Activated CD4-positive, alpha-beta T cell treated with anti-CD3 and anti-CD28 coated beads, Interleukin-2, Interleukin-6, amounts not matched to agents 100 ng/mL and 50 ng/mL, durations not matched to agents 16 hours and 8 hours (primary cell): Measurements from ENCODE around the gene BCOR.
A peak's percentile ranks its signal among the peaks of the same experiment; 100 is the strongest.

Experiments used
- DNase-seq: peaks from one replicate; pipeline ENCODE4 v3.0.0-alpha.2; 2020

BCOR gene

DNA sequence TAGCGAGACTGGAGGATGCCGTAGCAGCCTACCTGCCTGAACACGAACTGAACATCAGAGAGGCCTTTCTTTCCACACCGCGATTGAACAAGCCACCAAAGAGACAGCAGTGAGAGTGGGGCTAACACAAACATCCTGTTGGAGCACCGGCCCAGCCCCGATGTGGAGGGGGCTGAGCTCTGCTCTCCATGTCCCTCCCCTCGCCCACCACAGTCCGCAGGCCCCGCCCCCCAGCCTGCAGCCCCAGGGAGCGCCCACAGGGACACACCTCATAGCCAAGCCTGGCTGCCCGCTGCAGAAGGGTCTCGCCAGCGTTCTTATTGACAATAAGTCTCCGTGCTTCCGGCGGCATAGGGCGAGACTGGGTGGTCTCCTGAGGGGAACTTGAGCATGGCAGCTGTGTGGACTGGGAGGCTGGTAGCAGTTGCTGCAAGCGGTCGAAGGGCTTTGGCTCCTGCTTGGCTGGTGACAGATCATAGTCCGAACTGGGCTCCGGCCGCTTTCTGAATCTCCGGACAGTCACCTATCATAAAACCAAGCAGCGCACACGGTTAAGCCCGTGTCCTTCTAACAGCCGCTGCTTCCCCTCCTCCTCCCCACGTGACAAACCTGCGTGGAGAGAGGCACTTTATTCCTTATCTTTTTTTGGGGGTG is 35.8 kb downstream of the BCOR start:
- no peak for DNase-seq

DNA sequence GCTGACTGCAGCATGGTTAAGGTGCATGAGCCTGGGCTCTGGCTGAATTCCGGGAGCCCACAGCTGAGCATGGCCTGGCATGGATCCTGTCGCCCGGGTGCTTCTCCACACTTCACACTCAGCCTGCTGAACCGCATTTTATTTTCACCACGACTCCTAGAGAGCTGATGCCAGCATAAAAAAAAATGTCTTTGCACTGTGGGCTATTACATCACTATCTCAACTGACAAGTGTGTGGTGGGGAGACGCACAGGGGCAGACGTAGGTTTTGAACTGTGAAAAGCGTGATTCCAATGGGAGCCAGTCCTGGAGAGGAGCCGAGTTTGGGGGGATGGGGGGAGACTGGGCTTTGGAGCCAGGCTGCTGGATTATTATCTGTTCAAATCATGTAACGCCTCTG is 36.8 kb downstream of the BCOR start:
- DNase-seq, result no peak

DNA sequence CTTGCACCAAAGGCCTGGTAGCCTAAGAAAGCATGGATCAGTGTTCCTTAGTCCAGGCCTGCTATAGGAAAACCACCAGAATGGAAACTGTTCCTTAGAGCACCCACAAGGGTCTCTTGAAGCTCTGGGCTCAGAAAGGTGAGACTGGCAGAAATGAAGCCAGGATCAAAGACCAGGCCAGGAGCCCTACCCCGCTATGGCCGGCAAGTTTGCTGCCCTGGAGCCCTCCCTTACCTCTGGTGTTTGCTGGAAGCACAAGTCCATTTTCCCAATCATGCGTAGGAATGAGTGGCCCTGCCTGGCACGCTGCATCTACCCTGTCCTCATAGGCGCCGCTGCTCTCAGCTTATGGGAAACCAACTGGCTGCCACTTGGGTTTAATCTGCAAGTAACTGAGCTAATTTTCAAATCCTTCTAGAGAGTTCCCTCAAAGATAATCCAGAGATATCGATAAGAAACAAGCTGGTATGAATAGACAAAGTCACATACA is 37.4 kb downstream of the BCOR start:
- DNase-seq, result no peak

DNA sequence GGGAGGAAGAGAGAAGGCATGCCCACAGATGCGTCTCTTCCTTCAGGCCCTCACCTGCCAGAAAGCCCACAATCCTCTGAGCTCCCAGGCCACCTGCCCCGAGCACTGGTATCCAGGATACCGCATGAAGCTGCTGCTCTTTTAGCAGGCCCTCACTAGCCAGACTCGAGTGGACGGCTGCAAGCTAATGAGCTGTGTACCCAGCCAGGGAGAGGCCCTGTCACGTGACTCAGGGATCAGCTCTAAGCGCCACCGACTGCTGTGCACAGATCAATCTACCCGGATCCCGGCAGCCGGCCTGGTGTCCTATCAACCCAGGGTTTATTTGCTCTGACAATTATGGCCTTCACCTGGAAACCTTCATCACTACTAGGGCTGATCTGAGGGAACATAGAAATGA is 39.0 kb downstream of the BCOR start:
- DNase-seq, result no peak

- DNase-seq, result no peak
These were observed 40.4 kb downstream of the BCOR start for GRCh38 chrX:40057405-40057804.

DNA sequence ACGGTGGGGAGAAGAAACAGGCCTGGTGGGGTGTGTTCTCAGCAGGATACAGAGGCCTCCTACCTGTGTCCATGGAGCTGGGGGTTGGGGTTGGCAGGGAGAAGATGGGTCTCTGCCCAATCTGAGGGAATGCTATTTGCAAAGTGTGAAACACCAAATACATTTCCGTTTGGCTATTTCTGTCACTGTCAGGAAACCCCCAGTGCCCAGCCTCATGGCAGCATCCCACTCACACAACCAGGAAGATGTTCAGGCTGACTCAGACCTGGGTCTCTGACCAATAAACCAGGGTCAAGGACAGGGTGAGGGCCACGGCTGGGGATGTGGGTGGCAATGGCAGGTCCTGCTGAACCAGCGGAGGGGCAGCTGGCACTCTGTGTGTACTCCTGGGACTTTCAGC is 41.3 kb downstream of the BCOR start:
- no peak for DNase-seq

DNA sequence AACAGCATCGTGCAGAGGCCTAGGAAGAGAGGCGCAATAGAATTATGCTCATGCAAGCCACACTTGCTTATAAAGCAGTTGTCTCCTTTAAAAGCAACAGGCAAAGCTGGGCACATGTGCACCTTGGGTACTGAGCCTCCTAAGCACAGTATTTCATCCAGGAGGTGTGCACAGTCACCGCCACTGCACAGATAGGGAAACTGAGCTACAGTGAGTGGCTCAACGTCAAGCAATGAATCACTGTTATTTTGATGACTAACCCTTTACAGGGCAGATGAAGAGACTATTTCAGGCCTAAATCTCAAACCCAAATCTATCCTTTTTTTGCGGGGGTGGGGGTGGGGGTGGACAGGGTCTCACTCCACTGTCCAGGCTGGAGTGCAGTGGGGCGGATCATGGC is 42.3 kb downstream of the BCOR start:
- DNase-seq, result no peak

GRCh38 chrX:40054793-40055192 is 43.0 kb downstream of the BCOR start:
- DNase-seq, result no peak

DNA sequence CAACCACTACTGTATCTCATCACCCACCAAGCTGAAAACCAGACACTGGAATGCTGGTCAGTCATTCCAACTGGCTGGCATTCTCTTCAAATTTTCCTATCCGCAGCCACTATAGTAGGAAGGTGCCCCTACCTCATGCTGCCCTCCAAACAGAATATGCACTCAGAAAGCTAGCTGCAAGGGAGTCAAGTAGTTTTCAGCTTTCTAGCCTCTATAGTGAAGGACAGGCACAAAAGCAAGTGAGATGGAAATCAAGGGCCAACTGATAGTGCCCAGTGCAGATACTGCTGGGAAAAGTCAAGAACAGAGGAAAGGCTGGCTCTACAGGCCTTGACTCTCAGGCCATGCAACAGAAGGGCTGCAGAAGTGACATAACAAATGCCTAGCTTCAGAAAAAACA is 47.2 kb downstream of the BCOR start:
- DNase-seq, result no peak

DNA sequence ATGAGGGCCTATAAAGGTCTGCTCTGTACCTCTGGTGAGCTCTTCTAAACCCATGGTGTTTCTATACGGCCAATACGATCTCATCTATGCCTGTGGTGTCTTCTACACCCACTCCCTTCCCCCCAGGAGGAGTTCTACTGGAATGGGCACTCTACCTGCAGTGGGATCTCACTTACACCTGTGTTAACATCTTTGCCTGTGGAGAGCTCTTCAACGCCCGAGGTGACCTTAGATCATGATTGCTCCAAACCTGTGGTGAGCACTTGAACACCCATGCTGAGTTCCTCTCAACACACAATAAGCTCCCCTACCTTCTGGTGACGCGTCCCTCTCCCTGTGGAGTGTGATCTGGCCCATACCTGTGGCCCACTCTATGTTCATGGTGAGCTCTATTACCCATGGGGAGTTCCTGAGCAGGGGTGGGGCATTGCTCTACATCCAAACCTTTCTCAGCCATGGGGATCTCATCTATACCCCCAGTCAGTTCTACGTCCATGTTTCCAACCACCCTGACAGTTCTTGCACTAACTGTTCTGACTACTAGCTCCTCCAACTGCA is 48.6 kb downstream of the BCOR start:
- no peak for DNase-seq

GRCh38 chrX:40047485-40047884 is 50.3 kb downstream of the BCOR start:
- no peak for DNase-seq

DNA sequence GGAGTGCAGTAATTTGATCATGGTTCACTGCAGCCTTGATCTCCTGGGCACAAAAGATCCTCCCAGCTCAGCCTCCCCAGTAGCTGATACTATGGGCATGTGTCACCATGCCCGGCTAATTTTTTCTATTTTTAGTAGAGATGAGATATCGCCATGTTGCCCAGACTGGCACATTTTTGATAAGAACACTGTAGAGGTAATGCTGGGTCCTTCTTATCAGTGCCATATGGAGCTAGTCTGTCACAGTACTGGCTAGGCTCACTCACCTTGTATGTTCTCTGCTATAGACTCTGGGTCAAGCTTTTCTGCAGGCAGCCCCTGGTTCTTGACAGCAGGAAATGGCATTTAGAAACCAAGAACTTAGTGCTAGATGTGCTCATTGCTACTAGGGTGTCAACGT is 53.9 kb downstream of the BCOR start:
- DNase-seq, result no peak

- no peak for DNase-seq
These were observed 55.8 kb downstream of the BCOR start for GRCh38 chrX:40041915-40042314.

DNA sequence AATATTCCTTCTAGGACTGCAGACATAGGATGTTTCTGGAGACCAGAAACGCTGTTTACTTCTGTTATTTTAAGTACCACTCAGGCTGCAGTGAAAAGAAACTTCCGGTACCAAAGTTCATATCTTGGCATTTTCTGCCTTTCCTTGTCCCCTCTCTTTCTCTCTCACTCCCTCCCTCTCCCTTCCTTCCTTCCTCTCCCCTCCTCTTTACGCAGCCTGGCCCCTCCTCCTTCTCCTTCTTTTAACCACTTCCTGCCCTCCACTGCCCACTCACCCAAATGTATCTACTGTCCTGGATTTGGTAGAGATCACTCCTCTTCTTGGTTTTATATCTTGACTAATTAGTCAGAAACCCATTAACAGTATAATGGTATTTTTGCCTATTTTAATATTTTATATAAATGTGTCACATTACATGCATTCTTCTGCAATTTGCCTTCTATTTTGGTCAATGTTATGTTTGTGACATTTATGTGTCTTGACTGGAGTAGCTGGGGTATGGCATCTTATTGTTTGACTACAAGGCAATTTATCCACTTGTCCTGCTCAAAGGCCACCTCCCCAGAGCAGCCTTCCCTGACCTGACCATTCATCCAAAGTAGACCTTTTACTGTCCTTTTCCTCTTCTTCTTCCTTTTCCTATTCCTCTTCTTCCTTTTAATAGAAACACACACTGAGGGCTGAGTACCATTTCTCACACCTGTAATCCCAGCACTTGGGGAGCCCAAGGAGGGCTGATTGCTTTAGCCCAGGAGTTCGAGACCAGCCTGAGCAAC is 56.9 kb downstream of the BCOR start:
- peak; percentile 18 for DNase-seq

- DNase-seq, result no peak
These were observed 57.9 kb downstream of the BCOR start for GRCh38 chrX:40039887-40040286.

DNA sequence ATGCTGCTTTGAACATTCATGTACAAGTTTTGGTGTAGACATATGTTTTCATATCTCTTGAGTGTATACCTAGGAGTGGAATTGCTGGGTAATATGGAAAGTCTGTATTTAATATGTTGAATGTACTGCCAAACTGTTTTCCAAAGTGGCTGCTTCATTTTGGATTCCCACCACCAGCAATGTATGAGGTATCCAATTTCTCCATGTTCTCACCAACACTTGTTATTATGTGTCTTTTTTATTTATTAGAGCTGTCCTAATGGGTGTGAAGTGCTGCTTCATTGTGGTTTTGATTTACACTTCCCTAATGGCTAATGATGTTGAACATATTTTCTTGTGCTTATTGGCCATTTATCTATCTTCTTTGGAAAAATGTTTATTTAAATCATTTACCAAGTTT is 60.4 kb downstream of the BCOR start:
- no peak for DNase-seq

DNA sequence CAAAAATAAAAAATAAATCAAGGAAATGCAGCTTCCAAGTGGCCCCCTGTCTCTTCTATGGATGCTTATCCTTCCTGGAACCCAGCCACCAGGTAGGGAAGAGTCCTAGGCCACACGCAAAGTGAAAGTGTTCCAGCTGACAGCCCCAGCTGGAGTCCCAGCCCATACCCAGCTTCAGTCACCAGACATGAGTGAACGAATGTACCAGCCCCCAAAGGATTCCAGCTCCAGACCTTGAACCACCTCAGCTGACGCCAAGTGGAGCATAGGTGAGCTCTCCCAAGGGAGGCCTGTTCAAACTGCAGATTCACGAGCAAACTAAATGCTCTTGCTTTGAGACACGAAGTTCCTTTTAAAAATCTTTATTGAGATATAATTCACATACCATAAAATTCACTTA is 62.0 kb downstream of the BCOR start:
- DNase-seq, result no peak

DNA sequence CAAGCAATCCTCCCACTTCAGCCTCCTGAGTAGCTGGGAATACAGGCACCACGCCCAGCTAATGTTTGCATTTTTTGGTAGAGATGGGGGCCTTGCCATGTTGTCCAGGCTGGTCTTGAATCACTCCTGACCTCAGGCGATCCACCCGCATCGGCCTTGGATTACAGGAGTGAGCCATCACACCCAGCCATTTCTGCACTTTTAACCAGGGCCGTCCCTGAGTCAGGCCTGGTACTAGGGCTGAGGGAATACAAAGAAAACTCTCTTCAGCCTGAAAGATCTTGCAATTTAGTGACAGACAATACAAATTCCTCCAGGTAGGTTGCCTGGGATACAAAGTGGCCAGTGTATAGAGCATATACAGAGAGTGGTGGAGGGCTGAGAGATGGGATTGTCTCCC is 65.8 kb downstream of the BCOR start:
- no peak for DNase-seq

GRCh38 chrX:40030205-40030604 is 67.6 kb downstream of the BCOR start:
- no peak for DNase-seq

DNA sequence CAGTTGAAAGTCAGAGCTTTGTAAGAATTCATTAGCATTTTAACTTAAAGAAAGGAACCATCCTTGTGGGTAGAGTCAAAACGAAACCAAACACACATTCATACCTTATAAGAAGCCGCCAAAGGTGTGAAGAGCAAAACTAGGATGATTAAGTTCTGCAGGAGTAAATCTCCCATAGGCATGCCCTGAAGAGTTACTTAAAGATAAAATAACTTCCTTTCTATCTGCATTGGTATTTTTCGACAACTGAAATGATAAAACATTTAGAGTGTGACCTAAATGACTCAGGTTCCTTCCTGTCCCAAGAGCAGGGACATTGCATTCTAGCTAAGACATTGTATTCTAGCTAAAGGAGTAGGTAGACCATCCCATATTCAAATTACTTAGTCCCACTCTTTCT is 75.3 kb downstream of the BCOR start:
- DNase-seq, result peak; percentile 82

- no peak for DNase-seq
These were observed 76.1 kb downstream of the BCOR start for GRCh38 chrX:40021647-40022046.

- DNase-seq, result no peak
These were observed 78.2 kb downstream of the BCOR start for GRCh38 chrX:40019541-40019940.

GRCh38 chrX:40018041-40018440 is 79.7 kb downstream of the BCOR start:
- no peak for DNase-seq

- no peak for DNase-seq
These were observed 81.0 kb downstream of the BCOR start for GRCh38 chrX:40016749-40017148.
